GM18499 (cell line): ENCODE results near the gene ESF1.

ENCODE experiments used
- ATAC-seq: cut with Tn5 transposase; IDR thresholded peaks from one replicate; pipeline ENCODE4 v1.9.1; 2021; ENCODE audit warnings: moderate number of reproducible peaks; ENCODE audit not compliant: insufficient read depth, unreplicated experiment

The ESF1 gene

GRCh38 chr20:13685623-13686022 lies 99.1 kb downstream of the ESF1 start:
- ATAC-seq: no peak

GRCh38 chr20:13684566-13685222 lies 100.0 kb downstream of the ESF1 start:
- peak; percentile 33 for ATAC-seq

GRCh38 chr20:13683833-13684232 lies 100.9 kb downstream of the ESF1 start:
- ATAC-seq: no peak

DNA sequence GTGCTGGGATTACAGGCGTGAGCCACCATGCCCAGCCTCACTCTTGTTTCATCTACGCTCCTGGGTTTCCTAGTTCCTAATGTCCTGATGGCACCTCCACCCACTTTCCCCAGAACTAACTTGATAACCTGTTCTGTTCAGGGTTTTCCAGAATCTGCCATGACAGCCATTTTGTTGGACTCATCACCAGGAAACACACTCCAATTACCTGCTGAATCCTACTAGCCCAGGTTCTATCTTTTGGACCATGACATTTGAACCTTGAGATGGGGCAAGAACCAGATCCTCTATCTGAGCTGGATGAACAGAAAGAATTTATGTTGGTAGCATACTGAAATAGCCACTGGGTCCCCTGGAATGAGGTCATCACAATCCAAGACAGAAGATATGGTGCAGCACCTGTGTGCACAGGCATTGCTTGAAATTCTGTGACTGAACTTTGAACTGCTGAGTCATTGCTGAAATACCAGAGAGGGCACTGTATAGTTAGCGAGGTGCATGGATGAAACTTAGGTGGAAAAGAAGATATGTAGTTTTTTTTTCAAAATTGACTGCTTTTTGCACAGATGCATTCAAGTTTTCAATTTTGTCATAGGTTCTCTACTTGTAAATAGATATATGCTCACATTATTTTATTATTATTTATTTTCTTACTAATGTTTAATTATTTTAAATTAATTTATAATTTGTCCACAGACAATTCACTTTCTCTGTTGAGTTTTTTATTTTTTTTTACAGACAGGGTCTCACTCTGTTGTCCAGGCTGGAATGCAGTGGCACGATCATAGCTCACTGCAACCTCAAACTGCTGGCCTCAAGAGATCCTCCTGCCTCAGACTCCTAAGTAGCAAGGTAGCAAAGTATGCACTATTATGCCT lies 103.2 kb downstream of the ESF1 start:
- peak; percentile 82 for ATAC-seq

GRCh38 chr20:13678944-13679343 lies 105.8 kb downstream of the ESF1 start:
- no peak for ATAC-seq

DNA sequence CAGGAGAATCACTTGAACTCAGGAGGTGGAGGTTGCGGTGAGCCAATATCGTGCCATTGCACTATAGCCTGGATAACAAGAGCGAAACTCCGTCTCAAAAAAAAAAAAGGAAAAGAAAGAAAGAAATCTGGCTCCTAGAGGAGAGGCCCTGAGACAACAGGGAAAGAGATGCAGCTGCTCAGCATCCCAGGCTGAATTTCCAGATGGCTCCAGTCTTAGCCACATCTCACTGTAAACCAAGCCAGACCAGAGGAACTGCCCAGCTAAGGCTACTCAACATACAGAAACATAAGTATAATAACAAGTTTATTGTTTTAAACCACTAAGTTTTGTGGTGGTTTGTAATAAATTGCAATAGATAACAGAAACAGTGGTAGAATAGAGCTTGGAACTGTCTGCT lies 107.5 kb downstream of the ESF1 start:
- no peak for ATAC-seq

GRCh38 chr20:13676682-13677081 lies 108.0 kb downstream of the ESF1 start:
- ATAC-seq: no peak

GRCh38 chr20:13672690-13673089 lies 112.0 kb downstream of the ESF1 start:
- no peak for ATAC-seq

DNA sequence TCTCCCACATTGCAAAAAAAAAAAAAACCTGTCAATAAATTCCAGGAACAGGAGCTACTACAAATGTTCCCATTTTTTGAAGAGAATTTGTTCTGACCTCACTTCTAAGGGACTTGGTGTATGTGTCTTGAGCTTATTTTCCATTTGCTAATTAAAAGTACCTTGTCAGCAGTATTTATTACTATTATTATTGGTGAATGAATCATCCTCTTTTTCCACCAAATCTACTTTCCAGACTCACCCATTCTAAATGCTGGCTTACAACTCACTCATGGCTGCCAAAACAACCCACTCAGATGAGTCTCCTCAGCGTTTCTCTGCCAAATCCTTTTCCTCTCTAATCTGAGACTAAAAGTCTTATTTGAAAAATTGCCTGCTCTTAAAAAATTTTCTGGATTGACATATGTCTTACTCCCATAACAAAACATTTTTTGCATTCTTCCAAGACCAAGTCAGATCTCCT lies 112.8 kb downstream of the ESF1 start:
- ATAC-seq: no peak

GRCh38 chr20:13671512-13671911 lies 113.2 kb downstream of the ESF1 start:
- no peak for ATAC-seq

DNA sequence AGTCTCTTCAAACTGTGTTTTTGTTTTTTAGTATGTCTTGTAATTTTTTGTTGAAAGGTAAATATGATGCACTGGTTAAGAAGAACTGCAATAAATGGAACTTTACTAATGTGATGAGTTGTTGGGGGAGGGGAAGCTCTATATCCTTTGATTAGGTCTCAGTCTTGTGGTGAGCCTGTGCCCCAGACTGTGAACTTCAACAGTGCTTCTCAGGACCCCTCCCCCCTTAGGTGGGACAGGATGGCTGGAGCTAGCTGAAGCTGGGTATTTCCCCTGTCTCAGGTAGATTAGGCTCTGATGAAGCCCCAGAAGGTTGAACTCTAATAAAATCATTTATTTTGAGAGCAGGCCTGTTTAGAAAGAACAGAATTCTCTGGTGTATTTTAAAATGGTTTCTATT lies 114.6 kb downstream of the ESF1 start:
- no peak for ATAC-seq

- ATAC-seq: no peak
Measured at GRCh38 chr20:13665709-13666395, 118.9 kb downstream of the ESF1 start.
